HG02884 (cell line): ENCODE measurements around the gene SLC24A5.

Source experiments
- ATAC-seq: cut with Tn5 transposase; IDR thresholded peaks from one replicate; pipeline ENCODE4 v1.9.1; 2021; ENCODE audit warnings: mild to moderate bottlenecking, moderate library complexity; ENCODE audit not compliant: unreplicated experiment

SLC24A5 gene

GRCh38 chr15:48120745-48121144 lies at the start of gene SLC24A5:
SLC24A5 (plus strand) TSS chr15:48120990; CDS start chr15:48121045, 55 bp downstream.
- no peak for ATAC-seq

GRCh38 chr15:48072941-48073340 lies 47.8 kb upstream of the SLC24A5 start:
- no peak for ATAC-seq

- no peak for ATAC-seq
Measured at GRCh38 chr15:48073881-48074280, 46.9 kb upstream of the SLC24A5 start.

GRCh38 chr15:48076454-48076853 lies 44.3 kb upstream of the SLC24A5 start:
- ATAC-seq = no peak

GRCh38 chr15:48077616-48078184 lies 43.1 kb upstream of the SLC24A5 start:
- ATAC-seq = no peak

- ATAC-seq = no peak
Measured at GRCh38 chr15:48084759-48085590, 35.8 kb upstream of the SLC24A5 start.

GRCh38 chr15:48085591-48085930 lies 35.2 kb upstream of the SLC24A5 start:
- ATAC-seq = no peak

GRCh38 chr15:48086133-48086532 lies 34.7 kb upstream of the SLC24A5 start:
- no peak for ATAC-seq

- no peak for ATAC-seq
Measured at GRCh38 chr15:48086576-48086975, 34.2 kb upstream of the SLC24A5 start.

- ATAC-seq = no peak
Measured at GRCh38 chr15:48087844-48088243, 32.9 kb upstream of the SLC24A5 start.

GRCh38 chr15:48089702-48090101 lies 31.1 kb upstream of the SLC24A5 start:
- no peak for ATAC-seq

GRCh38 chr15:48090115-48090514 lies 30.7 kb upstream of the SLC24A5 start:
- no peak for ATAC-seq

- no peak for ATAC-seq
Measured at GRCh38 chr15:48090666-48091065, 30.1 kb upstream of the SLC24A5 start.

GRCh38 chr15:48091522-48091921 lies 29.3 kb upstream of the SLC24A5 start:
- ATAC-seq = no peak

- peak; percentile 66 for ATAC-seq
Measured at GRCh38 chr15:48096355-48096786, 24.4 kb upstream of the SLC24A5 start.

- no peak for ATAC-seq
Measured at GRCh38 chr15:48096813-48097212, 24.0 kb upstream of the SLC24A5 start.

GRCh38 chr15:48097264-48097663 lies 23.5 kb upstream of the SLC24A5 start:
- no peak for ATAC-seq

- no peak for ATAC-seq
Measured at GRCh38 chr15:48101376-48101961, 19.3 kb upstream of the SLC24A5 start.

- ATAC-seq = no peak
Measured at GRCh38 chr15:48102167-48102566, 18.6 kb upstream of the SLC24A5 start.

- no peak for ATAC-seq
Measured at GRCh38 chr15:48103647-48104046, 17.1 kb upstream of the SLC24A5 start.

- ATAC-seq = no peak
Measured at GRCh38 chr15:48105936-48106335, 14.9 kb upstream of the SLC24A5 start.

GRCh38 chr15:48109212-48109611 lies 11.6 kb upstream of the SLC24A5 start:
- ATAC-seq = no peak
